Measurements from ENCODE around the gene RNASEH2A. TPM values are rescaled to one million over a fixed set of nuclear protein-coding genes. Genes with fewer than 3 reads are reported as not detected.

Gene RNASEH2A
- total RNA-seq, 2 experiments from 2014 or later = 34.9 to 39.3 TPM

Small RNA genes lying within 50 kb of the gene (microRNA-seq; reads per million reads assigned to microRNA genes)
- gene MIR5684 (ENCODE audit: borderline microRNAs expressed, borderline replicate concordance) = not detected
- gene MIR6794 (ENCODE audit: borderline microRNAs expressed, borderline replicate concordance) = not detected

Other genes starting within 250 kb of the RNASEH2A start
- 10 to 100 TPM; 15.1 to 15.8 TPM for gene ZNF490, start 195.8 kb upstream of the RNASEH2A start, total RNA-seq
- 10 to 100 TPM; 31.3 to 37.3 TPM for gene ZNF791, start 195.7 kb upstream of the RNASEH2A start, total RNA-seq
- 100 to 1,000 TPM; 130 to 143 TPM for gene MAN2B1, start 139.8 kb upstream of the RNASEH2A start, total RNA-seq
- 10 to 100 TPM; 14.4 to 19.6 TPM for gene WDR83, start 139.8 kb upstream of the RNASEH2A start, total RNA-seq
- 100 to 1,000 TPM in 1 of 2 experiments, 10 to 100 TPM in 1; 89.9 to 102 TPM for gene DHPS, start 124.7 kb upstream of the RNASEH2A start, total RNA-seq
- not detected for gene GNG14, start 118.6 kb upstream of the RNASEH2A start, total RNA-seq
- 1 to 10 TPM; 5.3 to 5.9 TPM for gene FBXW9, start 110.0 kb upstream of the RNASEH2A start, total RNA-seq
- gene TNPO2, start 82.7 kb upstream of the RNASEH2A start, total RNA-seq = 10 to 100 TPM; 80.5 to 90.7 TPM
- gene TRIR, start 71.9 kb upstream of the RNASEH2A start, total RNA-seq = 100 to 1,000 TPM; 222 to 226 TPM
- gene GET3, start 69.1 kb upstream of the RNASEH2A start, total RNA-seq = 10 to 100 TPM; 67.2 to 68.3 TPM
- gene BEST2, start 54.8 kb upstream of the RNASEH2A start, total RNA-seq = not detected
- 10 to 100 TPM; 13.9 to 14.0 TPM for gene HOOK2, start 31.0 kb upstream of the RNASEH2A start, total RNA-seq
- gene JUNB, start 15.1 kb upstream of the RNASEH2A start, total RNA-seq = 10 to 100 TPM; 66.7 to 78.4 TPM
- 100 to 1,000 TPM; 274 to 288 TPM for gene PRDX2, start 4.8 kb upstream of the RNASEH2A start, total RNA-seq
- 10 to 100 TPM; 27.0 to 31.1 TPM for gene THSD8, start 4.5 kb upstream of the RNASEH2A start, total RNA-seq
- gene RTBDN, start 28.0 kb downstream of the RNASEH2A start, total RNA-seq = not detected
- under 1 TPM; 0.35 to 0.67 TPM for gene MAST1, start 31.9 kb downstream of the RNASEH2A start, total RNA-seq
- 10 to 100 TPM; 28.8 to 30.0 TPM for gene DNASE2, start 74.9 kb downstream of the RNASEH2A start, total RNA-seq
- under 1 TPM in 1 of 2 experiments, not detected in 1; 0.20 TPM for gene KLF1, start 80.6 kb downstream of the RNASEH2A start, total RNA-seq
- gene GCDH, start 84.6 kb downstream of the RNASEH2A start, total RNA-seq = 10 to 100 TPM; 35.4 to 41.7 TPM
- gene SYCE2, start 112.7 kb downstream of the RNASEH2A start, total RNA-seq = 1 to 10 TPM; 3.2 to 4.5 TPM
- 10 to 100 TPM; 85.7 to 90.6 TPM for gene FARSA, start 127.1 kb downstream of the RNASEH2A start, total RNA-seq
- gene CALR, start 132.0 kb downstream of the RNASEH2A start, total RNA-seq = 100 to 1,000 TPM; 726 to 779 TPM
- gene RAD23A, start 139.3 kb downstream of the RNASEH2A start, total RNA-seq = 100 to 1,000 TPM; 120 to 131 TPM
- gene GADD45GIP1, start 150.6 kb downstream of the RNASEH2A start, total RNA-seq = 10 to 100 TPM; 14.9 to 16.5 TPM
- gene DAND5, start 163.0 kb downstream of the RNASEH2A start, total RNA-seq = under 1 TPM; 0.15 to 0.20 TPM
- gene NFIX, start 188.9 kb downstream of the RNASEH2A start, total RNA-seq = 1 to 10 TPM; 1.2 to 1.5 TPM

All from activated CD4-positive, alpha-beta T cell treated with anti-CD3 and anti-CD28 coated beads, Interleukin-2, amount 10 ng/mL, durations not matched to agents 7 days and 5 days (primary cell).